ENCODE measurements around the gene CADPS2. TPM values are rescaled to one million over a fixed set of nuclear protein-coding genes. Genes with fewer than 3 reads are reported as not detected.

Gene CADPS2
- total and polyA plus RNA-seq, 8 donors, result 7.7 to 27.3 (median 18.6) TPM

- Histone ChIP-seq H3K27ac (no peak overlapping the region), H3K9me3 (no peaks in the 10 kb centered on the region), H3K27me3 (no peaks in the 10 kb centered on the region), H3K4me1 (no peaks in the 10 kb centered on the region), H3K4me3 (no peak overlapping the region), H3K36me3 (peaks cover 0 to 5% (median 0%) of the 10 kb centered on the region in 3 donors)
- DNase-seq (no peak), ATAC-seq (no peak), FAIRE-seq (no peak)
- WGBS, 2 donors, result 93 to 95% methylated on average over 3 of the region's 3 CpGs
- no peak for TF ChIP-seq CTCF (IDR thresholded peaks at IDR 0.05)
- intact Hi-C loops (cut with DNase I), result no loop called here
Observed at GRCh38 chr7:122362473-122362872, 523.8 kb downstream of the CADPS2 start.

- DNase-seq (no peak), ATAC-seq (no peak), FAIRE-seq (no peak)
- Histone ChIP-seq H3K36me3 (peaks cover 0 to 5% (median 0%) of the 10 kb centered on the region in 3 donors), H3K27ac (no peak overlapping the region), H3K4me1 (peaks cover 0 to 6% (median 0%) of the 10 kb centered on the region in 3 donors), H3K4me3 (no peak overlapping the region), H3K9me3 (no peaks in the 10 kb centered on the region), H3K27me3 (no peaks in the 10 kb centered on the region)
- TF ChIP-seq CTCF (IDR thresholded peaks at IDR 0.05), result no peak
- WGBS, 2 donors, result 93% methylated on average over 2 of the region's 2 CpGs
- intact Hi-C loops (cut with DNase I), result no loop called here
Observed at GRCh38 chr7:122354656-122355055, 531.6 kb downstream of the CADPS2 start.

GRCh38 chr7:122352454-122352853 lies 533.8 kb downstream of the CADPS2 start:
- FAIRE-seq (no peak), ATAC-seq (no peak), DNase-seq (no peak)
- Histone ChIP-seq H3K36me3 (no peaks in the 10 kb centered on the region), H3K4me1 (peaks cover 0 to 6% (median 0%) of the 10 kb centered on the region in 3 donors), H3K9me3 (no peaks in the 10 kb centered on the region), H3K27me3 (no peaks in the 10 kb centered on the region), H3K27ac (no peak overlapping the region), H3K4me3 (no peak overlapping the region)
- TF ChIP-seq CTCF (IDR thresholded peaks at IDR 0.05), result no peak
- intact Hi-C loops (cut with DNase I), result no loop called here
- 72 to 82% methylated on average over 3 of the region's 3 CpGs for WGBS, 2 donors

- ATAC-seq (no peak), DNase-seq (no peak), FAIRE-seq (no peak)
- TF ChIP-seq CTCF (IDR thresholded peaks at IDR 0.05), result no peak
- Histone ChIP-seq H3K27me3 (no peaks in the 10 kb centered on the region), H3K4me3 (no peak overlapping the region), H3K4me1 (peaks cover 0 to 6% (median 0%) of the 10 kb centered on the region in 3 donors), H3K9me3 (no peaks in the 10 kb centered on the region), H3K36me3 (no peaks in the 10 kb centered on the region), H3K27ac (no peak overlapping the region)
- WGBS, 2 donors, result 92 to 96% methylated on average over 3 of the region's 3 CpGs
- intact Hi-C loops (cut with DNase I), result no loop called here
Observed at GRCh38 chr7:122350701-122351100, 535.6 kb downstream of the CADPS2 start.

GRCh38 chr7:122344303-122344620 lies 542.0 kb downstream of the CADPS2 start:
- ATAC-seq (no peak), FAIRE-seq (no peak), DNase-seq (no peak)
- 91 to 96% methylated on average over 1 of the region's 1 CpG for WGBS, 2 donors
- intact Hi-C loops (cut with DNase I), result no loop called here
- H3K27ac ChIP-seq, result no peak overlapping the region
- H3K27me3 ChIP-seq, result no peaks in the 10 kb centered on the region
- no peaks in the 10 kb centered on the region for H3K4me1 ChIP-seq
- no peak overlapping the region for H3K4me3 ChIP-seq
- H3K36me3 ChIP-seq, result no peaks in the 10 kb centered on the region
- TF ChIP-seq CTCF (IDR thresholded peaks at IDR 0.05), result no peak
- H3K9me3 ChIP-seq, result no peaks in the 10 kb centered on the region

Measured in pancreas (tissue), 10 donors.